ENCODE measurements around the gene MYL3. TPM values are rescaled to one million over a fixed set of nuclear protein-coding genes. Genes with fewer than 3 reads are reported as not detected.

The MYL3 gene
- total RNA-seq (2014; rRNA removed; shearing (Covaris generic)), result not detected in 2 replicates
- 1.0 TPM in 1 of 2 replicates, not detected in the other for polyA plus RNA-seq (2016; fragmentation: Nextera tagmentation; extraction: Ambion mirVana)
- long read RNA-seq, result 0 reads

DNA sequence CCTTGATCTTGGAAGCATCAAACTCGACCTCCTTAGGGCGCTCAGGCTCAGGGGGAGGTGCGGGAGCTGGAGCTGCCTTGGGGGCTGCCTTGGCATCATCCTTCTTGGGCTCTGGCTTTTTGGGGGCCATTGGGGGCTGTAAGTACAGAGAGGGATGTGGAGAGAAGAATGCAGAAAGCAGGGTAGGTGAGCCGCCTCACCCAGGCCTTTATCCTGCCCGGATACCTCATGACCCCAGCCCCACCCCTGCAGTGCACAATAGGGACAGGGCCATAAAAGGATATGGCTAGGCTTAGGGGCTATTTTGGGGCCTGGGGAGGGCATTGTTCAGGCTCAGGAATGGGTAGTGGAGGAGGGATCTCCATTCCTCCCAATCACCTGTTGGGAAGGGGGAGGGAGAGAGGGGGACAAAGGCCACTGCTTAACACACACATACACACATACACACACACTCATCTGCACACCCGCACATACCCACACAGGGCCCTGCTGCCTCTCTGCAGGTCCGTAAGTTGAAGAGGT, at the start of gene MYL3:
Gene MYL3, minus strand, starts transcription at position 184 of the 522 bp plus-strand sequence. Its CDS starts 54 bp downstream, at position 130.
- no peaks in the 10 kb centered on the region for H3K79me2 ChIP-seq (replicated peaks; ENCODE audit: insufficient read depth)
- no peaks in the 10 kb centered on the region for H3K27me3 ChIP-seq (ENCODE audit: insufficient read depth)
- no peaks in the 10 kb centered on the region for H3K36me3 ChIP-seq (ENCODE audit: insufficient read depth)
- Mint-ChIP-seq H3K27me3 (ENCODE audit: insufficient read depth, low read depth, poor library complexity) (peaks cover 14% of the 10 kb centered on the region), H3K27ac (no peak within 1 kb of the TSS), H3K36me3 (ENCODE audit: low read depth) (no peaks in the 10 kb centered on the region), H3K4me1 (no peaks in the 10 kb centered on the region), H3K9me3 (no peaks in the 10 kb centered on the region), H3K4me3 (no peak within 1 kb of the TSS)
- H3F3A ChIP-seq (replicated peaks; ENCODE audit: low read depth), result no peaks in the 10 kb centered on the region
- no peak for DNase-seq (ENCODE audit: low spot score)
- H3K27ac ChIP-seq (ENCODE audit: low read depth), result no peak within 1 kb of the TSS
- TF ChIP-seq, protein P1, sequence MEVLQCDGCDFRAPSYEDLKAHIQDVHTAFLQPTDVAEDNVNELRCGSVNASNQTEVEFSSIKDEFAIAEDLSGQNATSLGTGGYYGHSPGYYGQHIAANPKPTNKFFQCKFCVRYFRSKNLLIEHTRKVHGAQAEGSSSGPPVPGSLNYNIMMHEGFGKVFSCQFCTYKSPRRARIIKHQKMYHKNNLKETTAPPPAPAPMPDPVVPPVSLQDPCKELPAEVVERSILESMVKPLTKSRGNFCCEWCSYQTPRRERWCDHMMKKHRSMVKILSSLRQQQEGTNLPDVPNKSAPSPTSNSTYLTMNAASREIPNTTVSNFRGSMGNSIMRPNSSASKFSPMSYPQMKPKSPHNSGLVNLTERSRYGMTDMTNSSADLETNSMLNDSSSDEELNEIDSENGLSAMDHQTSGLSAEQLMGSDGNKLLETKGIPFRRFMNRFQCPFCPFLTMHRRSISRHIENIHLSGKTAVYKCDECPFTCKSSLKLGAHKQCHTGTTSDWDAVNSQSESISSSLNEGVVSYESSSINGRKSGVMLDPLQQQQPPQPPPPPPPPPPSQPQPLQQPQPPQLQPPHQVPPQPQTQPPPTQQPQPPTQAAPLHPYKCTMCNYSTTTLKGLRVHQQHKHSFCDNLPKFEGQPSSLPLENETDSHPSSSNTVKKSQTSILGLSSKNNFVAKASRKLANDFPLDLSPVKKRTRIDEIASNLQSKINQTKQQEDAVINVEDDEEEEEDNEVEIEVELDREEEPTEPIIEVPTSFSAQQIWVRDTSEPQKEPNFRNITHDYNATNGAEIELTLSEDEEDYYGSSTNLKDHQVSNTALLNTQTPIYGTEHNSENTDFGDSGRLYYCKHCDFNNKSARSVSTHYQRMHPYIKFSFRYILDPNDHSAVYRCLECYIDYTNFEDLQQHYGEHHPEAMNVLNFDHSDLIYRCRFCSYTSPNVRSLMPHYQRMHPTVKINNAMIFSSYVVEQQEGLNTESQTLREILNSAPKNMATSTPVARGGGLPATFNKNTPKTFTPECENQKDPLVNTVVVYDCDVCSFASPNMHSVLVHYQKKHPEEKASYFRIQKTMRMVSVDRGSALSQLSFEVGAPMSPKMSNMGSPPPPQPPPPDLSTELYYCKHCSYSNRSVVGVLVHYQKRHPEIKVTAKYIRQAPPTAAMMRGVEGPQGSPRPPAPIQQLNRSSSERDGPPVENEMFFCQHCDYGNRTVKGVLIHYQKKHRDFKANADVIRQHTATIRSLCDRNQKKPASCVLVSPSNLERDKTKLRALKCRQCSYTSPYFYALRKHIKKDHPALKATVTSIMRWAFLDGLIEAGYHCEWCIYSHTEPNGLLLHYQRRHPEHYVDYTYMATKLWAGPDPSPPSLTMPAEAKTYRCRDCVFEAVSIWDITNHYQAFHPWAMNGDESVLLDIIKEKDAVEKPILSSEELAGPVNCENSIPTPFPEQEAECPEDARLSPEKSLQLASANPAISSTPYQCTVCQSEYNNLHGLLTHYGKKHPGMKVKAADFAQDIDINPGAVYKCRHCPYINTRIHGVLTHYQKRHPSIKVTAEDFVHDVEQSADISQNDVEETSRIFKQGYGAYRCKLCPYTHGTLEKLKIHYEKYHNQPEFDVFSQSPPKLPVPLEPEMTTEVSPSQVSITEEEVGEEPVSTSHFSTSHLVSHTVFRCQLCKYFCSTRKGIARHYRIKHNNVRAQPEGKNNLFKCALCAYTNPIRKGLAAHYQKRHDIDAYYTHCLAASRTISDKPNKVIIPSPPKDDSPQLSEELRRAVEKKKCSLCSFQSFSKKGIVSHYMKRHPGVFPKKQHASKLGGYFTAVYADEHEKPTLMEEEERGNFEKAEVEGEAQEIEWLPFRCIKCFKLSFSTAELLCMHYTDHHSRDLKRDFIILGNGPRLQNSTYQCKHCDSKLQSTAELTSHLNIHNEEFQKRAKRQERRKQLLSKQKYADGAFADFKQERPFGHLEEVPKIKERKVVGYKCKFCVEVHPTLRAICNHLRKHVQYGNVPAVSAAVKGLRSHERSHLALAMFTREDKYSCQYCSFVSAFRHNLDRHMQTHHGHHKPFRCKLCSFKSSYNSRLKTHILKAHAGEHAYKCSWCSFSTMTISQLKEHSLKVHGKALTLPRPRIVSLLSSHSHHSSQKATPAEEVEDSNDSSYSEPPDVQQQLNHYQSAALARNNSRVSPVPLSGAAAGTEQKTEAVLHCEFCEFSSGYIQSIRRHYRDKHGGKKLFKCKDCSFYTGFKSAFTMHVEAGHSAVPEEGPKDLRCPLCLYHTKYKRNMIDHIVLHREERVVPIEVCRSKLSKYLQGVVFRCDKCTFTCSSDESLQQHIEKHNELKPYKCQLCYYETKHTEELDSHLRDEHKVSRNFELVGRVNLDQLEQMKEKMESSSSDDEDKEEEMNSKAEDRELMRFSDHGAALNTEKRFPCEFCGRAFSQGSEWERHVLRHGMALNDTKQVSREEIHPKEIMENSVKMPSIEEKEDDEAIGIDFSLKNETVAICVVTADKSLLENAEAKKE (CRISPR knock-in tag; IDR thresholded peaks at IDR 0.05), result no peak
- TF ChIP-seq EZH2 (IDR thresholded peaks at IDR 0.05; ENCODE audit: low read depth, unreplicated experiment), result no peak
- no peak for TF ChIP-seq ZNF114 (CRISPR knock-in tag; IDR thresholded peaks at IDR 0.05)
- no peak for TF ChIP-seq POLR2AphosphoS5 (IDR thresholded peaks at IDR 0.05; ENCODE audit: low read depth)
- TF ChIP-seq, protein P2, sequence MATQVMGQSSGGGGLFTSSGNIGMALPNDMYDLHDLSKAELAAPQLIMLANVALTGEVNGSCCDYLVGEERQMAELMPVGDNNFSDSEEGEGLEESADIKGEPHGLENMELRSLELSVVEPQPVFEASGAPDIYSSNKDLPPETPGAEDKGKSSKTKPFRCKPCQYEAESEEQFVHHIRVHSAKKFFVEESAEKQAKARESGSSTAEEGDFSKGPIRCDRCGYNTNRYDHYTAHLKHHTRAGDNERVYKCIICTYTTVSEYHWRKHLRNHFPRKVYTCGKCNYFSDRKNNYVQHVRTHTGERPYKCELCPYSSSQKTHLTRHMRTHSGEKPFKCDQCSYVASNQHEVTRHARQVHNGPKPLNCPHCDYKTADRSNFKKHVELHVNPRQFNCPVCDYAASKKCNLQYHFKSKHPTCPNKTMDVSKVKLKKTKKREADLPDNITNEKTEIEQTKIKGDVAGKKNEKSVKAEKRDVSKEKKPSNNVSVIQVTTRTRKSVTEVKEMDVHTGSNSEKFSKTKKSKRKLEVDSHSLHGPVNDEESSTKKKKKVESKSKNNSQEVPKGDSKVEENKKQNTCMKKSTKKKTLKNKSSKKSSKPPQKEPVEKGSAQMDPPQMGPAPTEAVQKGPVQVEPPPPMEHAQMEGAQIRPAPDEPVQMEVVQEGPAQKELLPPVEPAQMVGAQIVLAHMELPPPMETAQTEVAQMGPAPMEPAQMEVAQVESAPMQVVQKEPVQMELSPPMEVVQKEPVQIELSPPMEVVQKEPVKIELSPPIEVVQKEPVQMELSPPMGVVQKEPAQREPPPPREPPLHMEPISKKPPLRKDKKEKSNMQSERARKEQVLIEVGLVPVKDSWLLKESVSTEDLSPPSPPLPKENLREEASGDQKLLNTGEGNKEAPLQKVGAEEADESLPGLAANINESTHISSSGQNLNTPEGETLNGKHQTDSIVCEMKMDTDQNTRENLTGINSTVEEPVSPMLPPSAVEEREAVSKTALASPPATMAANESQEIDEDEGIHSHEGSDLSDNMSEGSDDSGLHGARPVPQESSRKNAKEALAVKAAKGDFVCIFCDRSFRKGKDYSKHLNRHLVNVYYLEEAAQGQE (IDR thresholded peaks at IDR 0.05; ENCODE audit: unreplicated experiment), result no peak
- TF ChIP-seq, protein P3, sequence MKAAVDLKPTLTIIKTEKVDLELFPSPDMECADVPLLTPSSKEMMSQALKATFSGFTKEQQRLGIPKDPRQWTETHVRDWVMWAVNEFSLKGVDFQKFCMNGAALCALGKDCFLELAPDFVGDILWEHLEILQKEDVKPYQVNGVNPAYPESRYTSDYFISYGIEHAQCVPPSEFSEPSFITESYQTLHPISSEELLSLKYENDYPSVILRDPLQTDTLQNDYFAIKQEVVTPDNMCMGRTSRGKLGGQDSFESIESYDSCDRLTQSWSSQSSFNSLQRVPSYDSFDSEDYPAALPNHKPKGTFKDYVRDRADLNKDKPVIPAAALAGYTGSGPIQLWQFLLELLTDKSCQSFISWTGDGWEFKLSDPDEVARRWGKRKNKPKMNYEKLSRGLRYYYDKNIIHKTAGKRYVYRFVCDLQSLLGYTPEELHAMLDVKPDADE (IDR thresholded peaks at IDR 0.05), result no peak
- TF ChIP-seq ZNF331 (CRISPR knock-in tag; IDR thresholded peaks at IDR 0.05; ENCODE audit: low read depth), result no peak
- TF ChIP-seq, protein P4, sequence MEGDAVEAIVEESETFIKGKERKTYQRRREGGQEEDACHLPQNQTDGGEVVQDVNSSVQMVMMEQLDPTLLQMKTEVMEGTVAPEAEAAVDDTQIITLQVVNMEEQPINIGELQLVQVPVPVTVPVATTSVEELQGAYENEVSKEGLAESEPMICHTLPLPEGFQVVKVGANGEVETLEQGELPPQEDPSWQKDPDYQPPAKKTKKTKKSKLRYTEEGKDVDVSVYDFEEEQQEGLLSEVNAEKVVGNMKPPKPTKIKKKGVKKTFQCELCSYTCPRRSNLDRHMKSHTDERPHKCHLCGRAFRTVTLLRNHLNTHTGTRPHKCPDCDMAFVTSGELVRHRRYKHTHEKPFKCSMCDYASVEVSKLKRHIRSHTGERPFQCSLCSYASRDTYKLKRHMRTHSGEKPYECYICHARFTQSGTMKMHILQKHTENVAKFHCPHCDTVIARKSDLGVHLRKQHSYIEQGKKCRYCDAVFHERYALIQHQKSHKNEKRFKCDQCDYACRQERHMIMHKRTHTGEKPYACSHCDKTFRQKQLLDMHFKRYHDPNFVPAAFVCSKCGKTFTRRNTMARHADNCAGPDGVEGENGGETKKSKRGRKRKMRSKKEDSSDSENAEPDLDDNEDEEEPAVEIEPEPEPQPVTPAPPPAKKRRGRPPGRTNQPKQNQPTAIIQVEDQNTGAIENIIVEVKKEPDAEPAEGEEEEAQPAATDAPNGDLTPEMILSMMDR (conservative IDR thresholded peaks at IDR 0.05; ENCODE audit: low read depth in 2 of 2), result no peak
- TF ChIP-seq CREB1 (CRISPR knock-in tag; IDR thresholded peaks at IDR 0.05; ENCODE audit: low read depth), result no peak
- no peak for TF ChIP-seq STAT1 (IDR thresholded peaks at IDR 0.05; ENCODE audit: unreplicated experiment)
- H4K20me1 ChIP-seq (replicated peaks; ENCODE audit: insufficient read depth), result no peaks in the 10 kb centered on the region
- no peak for ATAC-seq
- no peaks in the 10 kb centered on the region for H3K4me1 ChIP-seq (ENCODE audit: insufficient read depth)
- no peaks in the 10 kb centered on the region for H3K9me2 ChIP-seq (ENCODE audit: insufficient read depth)
- H3K4me2 ChIP-seq, result no peak within 1 kb of the TSS
- H2AFZ ChIP-seq, result no peak within 1 kb of the TSS
- H3K4me3 ChIP-seq, result no peak within 1 kb of the TSS
